HG03469 (cell line): ENCODE results near the gene CLEC9A.
"Not testable (repeated sequence)": the region's sequence is repeated elsewhere in the genome, so short reads cannot be mapped to it uniquely, and the experiment has no call there.

Experiments
- ATAC-seq: cut with Tn5 transposase; IDR thresholded peaks from one replicate; pipeline ENCODE4 v1.9.1; 2021; ENCODE audit warnings: mild to moderate bottlenecking, moderate library complexity, moderate number of reproducible peaks; ENCODE audit not compliant: unreplicated experiment

The CLEC9A gene

GRCh38 chr12:10030446-10030845 is at the start of gene CLEC9A:
Gene CLEC9A, plus strand, starts transcription at chr12:10030682. Its CDS starts 22,006 bp downstream, at chr12:10052688.
- ATAC-seq = no peak

DNA sequence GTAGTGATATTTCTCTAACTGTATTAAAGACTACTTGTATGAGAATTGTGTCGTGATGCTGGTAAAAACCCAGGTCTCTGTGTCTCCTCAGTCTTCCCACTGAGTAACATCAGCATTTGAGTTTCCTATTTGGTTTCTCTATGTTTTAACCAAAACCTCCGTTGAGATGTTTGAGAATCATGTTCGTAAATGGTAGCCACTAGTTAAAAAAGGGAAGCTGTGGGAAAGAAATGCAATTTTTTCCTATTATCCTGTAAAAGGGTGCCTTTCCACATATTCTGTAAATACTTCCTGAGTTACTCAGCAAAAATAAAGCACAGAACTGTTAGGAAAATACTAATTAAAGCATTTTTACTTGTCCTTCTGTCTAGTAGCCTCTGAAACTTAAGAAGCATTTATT is 38.6 kb upstream of the CLEC9A start:
- no peak for ATAC-seq

GRCh38 chr12:9992296-9992695 is 38.2 kb upstream of the CLEC9A start:
- ATAC-seq = no peak

DNA sequence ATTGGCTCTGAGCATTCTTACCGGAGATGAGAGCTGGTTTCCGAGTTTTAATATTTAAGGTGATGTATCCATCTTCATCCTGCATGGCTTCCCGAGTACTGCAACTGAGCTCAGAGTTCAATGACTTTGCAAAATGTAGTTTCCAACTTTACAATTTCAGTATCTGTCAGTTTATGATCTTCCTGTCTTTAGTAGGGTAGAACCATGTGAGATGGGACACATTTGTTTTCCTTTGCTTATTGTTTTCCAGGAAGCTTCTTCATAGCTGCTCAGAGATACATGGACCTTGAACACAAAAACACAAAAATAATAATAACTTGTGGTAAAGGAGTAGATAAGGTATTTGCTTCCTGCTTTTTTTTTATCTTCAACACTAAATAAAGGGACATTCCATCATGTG is 31.5 kb upstream of the CLEC9A start, which contains the start of gene CLEC1B:
TSS of gene CLEC1B (minus strand) at position 106 of the 400 bp plus-strand sequence. CDS start at position 85, 21 bp downstream.
- no peak for ATAC-seq

DNA sequence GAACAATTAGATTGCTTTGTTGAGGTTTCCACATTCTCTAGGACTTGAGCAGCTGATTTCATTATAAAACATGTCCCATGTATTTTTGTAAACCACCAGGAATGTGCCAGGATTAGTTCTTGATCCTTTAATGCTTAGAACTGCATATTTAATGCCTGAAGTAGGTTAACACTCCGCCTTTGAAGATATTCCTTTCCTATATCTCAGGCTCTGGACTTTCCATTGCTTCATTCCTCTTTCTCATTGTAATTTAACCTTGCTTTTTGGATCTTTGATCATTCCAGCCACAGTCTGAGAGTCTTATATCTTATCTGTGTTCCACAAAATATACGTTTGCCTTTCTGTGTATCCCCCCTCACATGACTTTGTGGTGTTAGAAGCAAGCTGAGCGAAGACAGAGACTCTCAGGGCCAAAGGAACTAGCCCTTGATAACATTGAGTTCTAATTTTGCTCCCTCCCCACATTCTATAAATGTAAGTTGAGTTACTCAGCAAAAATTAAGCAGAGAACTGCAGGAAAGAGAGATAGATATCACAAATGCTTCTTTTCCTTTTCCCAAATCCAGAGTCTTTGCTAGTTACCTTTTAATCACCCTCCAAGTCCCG is 29.2 kb upstream of the CLEC9A start:
- no peak for ATAC-seq

DNA sequence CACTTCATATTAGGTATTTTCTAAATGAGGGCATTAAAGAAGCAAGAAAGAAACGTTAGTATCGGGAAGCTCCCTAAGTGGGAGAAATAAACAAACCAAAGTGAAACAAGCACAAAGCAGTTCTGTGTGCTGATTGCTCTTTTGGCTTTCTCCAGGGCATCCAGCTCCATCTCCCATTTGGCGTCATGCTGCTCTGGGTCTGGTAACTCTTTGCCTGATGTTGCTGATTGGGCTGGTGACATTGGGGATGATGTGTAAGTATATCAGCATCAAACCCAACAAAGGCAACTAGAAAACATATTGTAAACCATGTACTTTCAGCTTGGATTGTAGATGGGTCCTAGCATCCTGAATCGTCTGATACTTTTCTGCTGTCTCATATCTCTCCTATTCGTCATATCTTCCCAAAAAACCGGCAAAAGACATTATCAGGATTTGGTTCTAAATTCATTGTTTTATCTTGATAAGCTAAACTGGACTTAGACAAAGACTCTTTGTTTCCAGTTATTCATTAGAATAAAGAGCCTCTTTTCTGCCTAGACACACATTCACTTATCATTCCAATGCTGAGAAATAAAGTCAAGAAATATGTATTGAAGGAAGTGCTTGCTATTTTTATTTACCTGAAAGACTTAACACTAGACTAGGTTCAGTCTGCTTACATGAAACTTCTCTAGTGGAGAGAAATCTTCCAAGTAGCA is 17.7 kb upstream of the CLEC9A start:
- ATAC-seq = no peak

GRCh38 chr12:10015450-10015849 is 15.0 kb upstream of the CLEC9A start:
- no peak for ATAC-seq

GRCh38 chr12:10016881-10017280 is 13.6 kb upstream of the CLEC9A start:
- ATAC-seq = no peak

GRCh38 chr12:10018386-10018785 is 12.1 kb upstream of the CLEC9A start:
- ATAC-seq = no peak

GRCh38 chr12:10021342-10021741 is 9.1 kb upstream of the CLEC9A start:
- no peak for ATAC-seq

DNA sequence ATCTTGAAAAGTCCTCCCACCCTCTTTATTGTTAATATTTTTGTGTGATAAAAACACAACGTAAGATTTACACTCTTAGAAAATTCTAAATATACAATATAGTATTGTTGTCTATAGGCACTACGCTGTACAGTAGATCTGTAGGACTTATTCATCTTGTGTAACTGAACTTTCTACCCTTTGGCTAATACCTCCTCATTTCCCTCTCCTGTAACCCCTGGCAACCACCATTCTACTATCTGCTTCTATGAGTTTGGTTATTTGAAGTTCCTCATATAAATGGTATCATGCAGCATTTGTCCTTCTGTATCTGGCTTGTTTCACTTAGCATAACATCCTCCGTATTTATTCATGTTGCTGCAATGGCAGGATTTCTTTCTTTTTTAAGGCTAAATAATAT is 5.2 kb upstream of the CLEC9A start:
- ATAC-seq = no peak

DNA sequence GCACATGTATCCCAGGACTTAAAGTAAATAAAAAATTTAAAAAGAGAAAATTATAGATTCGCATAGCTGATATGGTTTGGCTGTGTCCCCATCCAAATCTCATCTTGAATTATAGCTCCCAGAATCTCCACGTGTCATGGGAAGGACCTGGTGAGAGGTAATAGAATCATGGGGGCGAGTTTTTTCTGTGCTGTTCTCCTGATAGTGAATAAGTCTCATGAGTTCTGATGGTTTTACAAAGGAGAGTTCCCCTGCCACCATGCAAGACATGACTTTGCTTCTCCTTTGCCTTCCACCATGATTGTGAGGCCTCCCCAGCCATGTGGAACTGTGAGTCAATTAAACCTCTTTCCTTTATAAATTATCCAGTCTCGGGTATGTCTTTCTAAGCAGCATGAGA is 3.8 kb upstream of the CLEC9A start:
- not testable (repeated sequence) for ATAC-seq

- no peak for ATAC-seq
Measured at GRCh38 chr12:10027311-10027710, 3.2 kb upstream of the CLEC9A start.

- no peak for ATAC-seq
Measured at GRCh38 chr12:10027721-10028120, 2.8 kb upstream of the CLEC9A start.

- no peak for ATAC-seq
Measured at GRCh38 chr12:10031321-10031720, 839 bp downstream of the CLEC9A start.

GRCh38 chr12:10031771-10032175 is 1.3 kb downstream of the CLEC9A start:
- ATAC-seq = no peak

- ATAC-seq = no peak
Measured at GRCh38 chr12:10033783-10034545, 3.5 kb downstream of the CLEC9A start.

GRCh38 chr12:10042167-10042566 is 11.7 kb downstream of the CLEC9A start:
- no peak for ATAC-seq

GRCh38 chr12:10048526-10048925 is 18.0 kb downstream of the CLEC9A start:
- no peak for ATAC-seq

- ATAC-seq = no peak
Measured at GRCh38 chr12:10052193-10052913, 21.9 kb downstream of the CLEC9A start.

DNA sequence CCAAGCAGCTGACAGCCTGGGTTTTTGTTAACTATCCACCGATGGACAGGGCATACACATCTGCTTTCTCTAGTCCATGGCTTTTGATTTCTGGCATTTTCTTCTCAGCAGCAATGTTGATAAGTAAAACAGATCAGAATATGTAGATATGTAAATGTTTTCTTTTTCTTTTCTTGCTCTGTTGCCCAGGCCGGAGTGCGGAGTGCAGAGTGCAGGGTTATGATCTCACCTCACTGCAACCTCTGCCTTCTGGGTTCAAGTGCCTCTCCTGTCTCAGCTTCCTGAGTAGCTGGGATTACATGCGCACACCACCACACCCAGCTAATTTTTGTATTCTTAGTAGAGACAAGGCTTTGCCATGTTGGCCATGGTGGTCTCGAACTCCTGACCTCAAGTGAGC is 27.9 kb downstream of the CLEC9A start:
- no peak for ATAC-seq
